ENCODE results near the gene FGF14. TPM values are rescaled to one million over a fixed set of nuclear protein-coding genes. Genes with fewer than 3 reads are reported as not detected.

FGF14 gene
- total and polyA plus RNA-seq, 2 experiments from 2014 or later: 0.73 TPM; not detected in 1

- H3K36me3 ChIP-seq (replicated peaks; ENCODE audit: insufficient read depth, low read depth): no peaks in the 10 kb centered on the region
- WGBS (ENCODE audit: low lambda C conversion rate, missing lambda C conversion rate): 42% methylated on average over 1 of the region's 1 CpG
- no peak for TF ChIP-seq CTCF (IDR thresholded peaks at IDR 0.05; ENCODE audit: poor library complexity)
- no peak for TF ChIP-seq EZH2phosphoT487 (IDR thresholded peaks at IDR 0.05; ENCODE audit: low read depth, severe bottlenecking, unreplicated experiment)
- TF ChIP-seq EZH2 (IDR thresholded peaks at IDR 0.05; ENCODE audit: borderline replicate concordance): no peak
- DNase-seq (ENCODE audit: low spot score): no peak
- no peaks in the 10 kb centered on the region for H4K20me1 ChIP-seq (ENCODE audit: insufficient read depth, poor library complexity, severe bottlenecking)
- no peaks in the 10 kb centered on the region for H3K9me3 ChIP-seq (ENCODE audit: low read depth)
- no peaks in the 10 kb centered on the region for H3K9me2 ChIP-seq (replicated peaks; ENCODE audit: insufficient read depth)
- no peak overlapping the region for H3K4me2 ChIP-seq
- no peaks in the 10 kb centered on the region for H3K4me1 ChIP-seq (ENCODE audit: insufficient read depth)
- H3K27ac ChIP-seq: no peak overlapping the region
- no peak overlapping the region for H2AFZ ChIP-seq
- no peak overlapping the region for H3K4me3 ChIP-seq
- H3K27me3 ChIP-seq: no peaks in the 10 kb centered on the region
- no peaks in the 10 kb centered on the region for H3K79me2 ChIP-seq
Measured at GRCh38 chr13:101727118-101727517, 674.7 kb downstream of the FGF14 start.

DNA sequence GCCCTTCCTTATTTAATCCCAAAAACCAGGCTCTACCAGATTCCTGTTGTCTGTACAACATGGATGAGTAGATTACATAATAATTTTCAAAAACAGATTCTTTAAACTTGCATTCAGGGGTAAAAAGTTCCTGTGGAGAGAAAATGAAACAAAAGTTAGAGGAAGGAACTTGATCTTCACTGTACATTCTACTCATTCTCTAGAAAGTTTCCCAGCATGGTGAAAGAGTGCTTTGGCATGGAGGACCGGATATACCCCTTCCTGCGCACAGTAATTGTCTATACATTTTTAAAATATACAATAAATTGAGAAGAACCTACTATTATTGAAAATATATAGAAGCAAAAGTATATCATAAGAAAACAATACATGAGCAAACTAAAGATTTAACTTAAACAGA is 675.2 kb downstream of the FGF14 start:
- Histone ChIP-seq H2AFZ (no peak overlapping the region), H3K27me3 (no peaks in the 10 kb centered on the region), H3K9me2 (replicated peaks; ENCODE audit: insufficient read depth) (no peaks in the 10 kb centered on the region), H3K9me3 (ENCODE audit: low read depth) (no peaks in the 10 kb centered on the region), H3K4me2 (no peak overlapping the region), H3K4me3 (no peak overlapping the region), H4K20me1 (ENCODE audit: insufficient read depth, poor library complexity, severe bottlenecking) (no peaks in the 10 kb centered on the region), H3K27ac (no peak overlapping the region), H3K79me2 (no peaks in the 10 kb centered on the region), H3K36me3 (replicated peaks; ENCODE audit: insufficient read depth, low read depth) (no peaks in the 10 kb centered on the region), H3K4me1 (ENCODE audit: insufficient read depth) (no peaks in the 10 kb centered on the region)
- TF ChIP-seq EZH2phosphoT487 (IDR thresholded peaks at IDR 0.05; ENCODE audit: low read depth, severe bottlenecking, unreplicated experiment) (no peak), EZH2 (IDR thresholded peaks at IDR 0.05; ENCODE audit: borderline replicate concordance) (no peak), CTCF (IDR thresholded peaks at IDR 0.05; ENCODE audit: poor library complexity) (no peak)
- WGBS (ENCODE audit: low lambda C conversion rate, missing lambda C conversion rate): 93% methylated on average over 2 of the region's 2 CpGs
- DNase-seq (ENCODE audit: low spot score): no peak

GRCh38 chr13:101718496-101718895 is 683.4 kb downstream of the FGF14 start:
- H3K79me2 ChIP-seq: no peaks in the 10 kb centered on the region
- no peaks in the 10 kb centered on the region for H3K4me1 ChIP-seq (ENCODE audit: insufficient read depth)
- H4K20me1 ChIP-seq (ENCODE audit: insufficient read depth, poor library complexity, severe bottlenecking): no peaks in the 10 kb centered on the region
- no peak for TF ChIP-seq EZH2 (IDR thresholded peaks at IDR 0.05; ENCODE audit: borderline replicate concordance)
- no peak overlapping the region for H3K27ac ChIP-seq
- H3K9me2 ChIP-seq (replicated peaks; ENCODE audit: insufficient read depth): no peaks in the 10 kb centered on the region
- 90% methylated on average over 3 of the region's 3 CpGs for WGBS (ENCODE audit: low lambda C conversion rate, missing lambda C conversion rate)
- no peaks in the 10 kb centered on the region for H3K9me3 ChIP-seq (ENCODE audit: low read depth)
- no peak for DNase-seq (ENCODE audit: low spot score)
- H3K36me3 ChIP-seq (replicated peaks; ENCODE audit: insufficient read depth, low read depth): no peaks in the 10 kb centered on the region
- H3K27me3 ChIP-seq: no peaks in the 10 kb centered on the region
- no peak overlapping the region for H3K4me2 ChIP-seq
- H2AFZ ChIP-seq: no peak overlapping the region
- H3K4me3 ChIP-seq: no peak overlapping the region

GRCh38 chr13:101717353-101717752 is 684.5 kb downstream of the FGF14 start:
- Histone ChIP-seq H2AFZ (no peak overlapping the region), H3K36me3 (replicated peaks; ENCODE audit: insufficient read depth, low read depth) (no peaks in the 10 kb centered on the region), H3K4me3 (no peak overlapping the region), H3K9me3 (ENCODE audit: low read depth) (no peaks in the 10 kb centered on the region), H4K20me1 (ENCODE audit: insufficient read depth, poor library complexity, severe bottlenecking) (no peaks in the 10 kb centered on the region), H3K79me2 (no peaks in the 10 kb centered on the region), H3K27ac (no peak overlapping the region), H3K27me3 (no peaks in the 10 kb centered on the region), H3K4me2 (no peak overlapping the region), H3K4me1 (ENCODE audit: insufficient read depth) (no peaks in the 10 kb centered on the region), H3K9me2 (replicated peaks; ENCODE audit: insufficient read depth) (no peaks in the 10 kb centered on the region)
- no peak for DNase-seq (ENCODE audit: low spot score)
- TF ChIP-seq CTCF (IDR thresholded peaks at IDR 0.05; ENCODE audit: poor library complexity): no peak
- TF ChIP-seq EZH2 (IDR thresholded peaks at IDR 0.05; ENCODE audit: borderline replicate concordance): no peak
- TF ChIP-seq EZH2phosphoT487 (IDR thresholded peaks at IDR 0.05; ENCODE audit: low read depth, severe bottlenecking, unreplicated experiment): no peak
- 82% methylated on average over 10 of the region's 10 CpGs for WGBS (ENCODE audit: low lambda C conversion rate, missing lambda C conversion rate)
